IPS DF 6.9 (cell line): ENCODE results near the gene GM2A.
"Not testable (repeated sequence)": the region's sequence is repeated elsewhere in the genome, so short reads cannot be mapped to it uniquely, and the experiment has no call there.

ENCODE experiments used
- DNase-seq: peaks from one replicate; pipeline ENCODE4 v3.0.0-alpha.2; 2013; ENCODE audit warnings: low read depth, low spot score
- H3K27ac ChIP-seq: one replicate; pipeline ENCODE4 v1.5.1; 2013; ENCODE audit warnings: low read length, control low read depth
- H3K27me3 ChIP-seq: 2 replicates; pipeline ENCODE4 v1.6.1; 2013; ENCODE audit warnings: mild to moderate bottlenecking, low read length; ENCODE audit not compliant: control insufficient read depth, insufficient read depth
- H3K36me3 ChIP-seq: 2 replicates; pipeline ENCODE4 v1.6.1; 2013; ENCODE audit warnings: low read length; ENCODE audit not compliant: control insufficient read depth, insufficient read depth
- H3K4me1 ChIP-seq: 2 replicates; pipeline ENCODE4 v1.6.1; 2013; ENCODE audit warnings: low read length; ENCODE audit not compliant: control insufficient read depth, insufficient read depth
- H3K4me3 ChIP-seq: 2 replicates; pipeline ENCODE4 v1.5.1; 2013; ENCODE audit warnings: mild to moderate bottlenecking, low read length
- H3K9me3 ChIP-seq: 2 replicates; pipeline ENCODE4 v1.6.1; 2013; ENCODE audit warnings: low read length, inconsistent platforms; ENCODE audit not compliant: control insufficient read depth, insufficient read depth
- WGBS: extraction: QIAGEN DNeasy Blood & Tissue Kit; methylation state at CpG from one replicate; pipeline ENCODE4 v1.1.7; 2013; ENCODE audit warnings: mixed read lengths, missing lambda C conversion rate; ENCODE audit not compliant: insufficient read length, insufficient coverage; 5-methylcytosine and 5-hydroxymethylcytosine counted together

GM2A gene

GRCh38 chr5:151251621-151252020 lies 1.4 kb upstream of the GM2A start:
- no peak for DNase-seq
- no peaks in the 10 kb centered on the region for H3K27me3 ChIP-seq
- H3K4me3 ChIP-seq, result no peak overlapping the region
- WGBS, result no CpG with 5 or more reads among the region's 4 CpGs
- H3K36me3 ChIP-seq, result no peaks in the 10 kb centered on the region
- H3K27ac ChIP-seq, result no peak overlapping the region
- no peaks in the 10 kb centered on the region for H3K9me3 ChIP-seq
- peaks cover 2% of the 10 kb centered on the region; the same call in 1 of the 2 replicates for H3K4me1 ChIP-seq

GRCh38 chr5:151253605-151253950 lies 593 bp downstream of the GM2A start:
- Histone ChIP-seq H3K27ac (no peak overlapping the region), H3K27me3 (no peaks in the 10 kb centered on the region), H3K9me3 (no peaks in the 10 kb centered on the region), H3K4me3 (peak overlapping the region; percentile 41; the same call in 1 of the 2 replicates), H3K36me3 (no peaks in the 10 kb centered on the region), H3K4me1 (peaks cover 4% of the 10 kb centered on the region; the same call in 1 of the 2 replicates)
- no peak for DNase-seq
- no CpG with 5 or more reads among the region's 5 CpGs for WGBS

GRCh38 chr5:151254556-151254955 lies 1.6 kb downstream of the GM2A start:
- no peak for DNase-seq
- H3K27ac ChIP-seq, result no peak overlapping the region
- H3K36me3 ChIP-seq, result no peaks in the 10 kb centered on the region
- H3K4me1 ChIP-seq, result peaks cover 4% of the 10 kb centered on the region; the same call in 1 of the 2 replicates
- no peak overlapping the region for H3K4me3 ChIP-seq
- H3K9me3 ChIP-seq, result no peaks in the 10 kb centered on the region
- WGBS, result no CpG with 5 or more reads among the region's 1 CpG
- H3K27me3 ChIP-seq, result no peaks in the 10 kb centered on the region

GRCh38 chr5:151254990-151255389 lies 2.0 kb downstream of the GM2A start:
- not testable (repeated sequence) for H3K36me3 ChIP-seq, H3K27me3 ChIP-seq, H3K4me1 ChIP-seq, H3K4me3 ChIP-seq, H3K27ac ChIP-seq, DNase-seq, H3K9me3 ChIP-seq
- WGBS, result no CpG with 5 or more reads among the region's 5 CpGs

- WGBS, result no CpG with 5 or more reads among the region's 3 CpGs
- Histone ChIP-seq H3K27me3 (no peaks in the 10 kb centered on the region), H3K27ac (no peak overlapping the region), H3K9me3 (no peaks in the 10 kb centered on the region), H3K36me3 (no peaks in the 10 kb centered on the region), H3K4me1 (0 out of 2 replicates have a peak, but pooled peaks cover 2% of the 10 kb centered on the region), H3K4me3 (no peak overlapping the region)
- DNase-seq, result no peak
These were observed 2.8 kb downstream of the GM2A start for GRCh38 chr5:151255621-151256286.

- no CpG with 5 or more reads among the region's 5 CpGs for WGBS
- no peak for DNase-seq
- H3K27ac ChIP-seq, result no peak overlapping the region
- no peaks in the 10 kb centered on the region for H3K36me3 ChIP-seq
- H3K27me3 ChIP-seq, result no peaks in the 10 kb centered on the region
- no peak overlapping the region for H3K4me3 ChIP-seq
- no peaks in the 10 kb centered on the region for H3K9me3 ChIP-seq
- H3K4me1 ChIP-seq, result 0 out of 2 replicates have a peak, but pooled peaks cover 2% of the 10 kb centered on the region
These were observed 4.8 kb downstream of the GM2A start for GRCh38 chr5:151257731-151258181.

- no peak for DNase-seq
- Histone ChIP-seq H3K36me3 (no peaks in the 10 kb centered on the region), H3K4me3 (no peak overlapping the region), H3K27ac (no peak overlapping the region), H3K9me3 (no peaks in the 10 kb centered on the region), H3K27me3 (no peaks in the 10 kb centered on the region), H3K4me1 (0 out of 2 replicates have a peak, but pooled peaks cover 2% of the 10 kb centered on the region)
- WGBS, result no CpG with 5 or more reads among the region's 7 CpGs
These were observed 5.2 kb downstream of the GM2A start for GRCh38 chr5:151258201-151258611.

GRCh38 chr5:151258816-151259215 lies 5.8 kb downstream of the GM2A start:
- H3K27ac ChIP-seq, result no peak overlapping the region
- H3K9me3 ChIP-seq, result no peaks in the 10 kb centered on the region
- no peak for DNase-seq
- H3K4me1 ChIP-seq, result 0 out of 2 replicates have a peak, but pooled peaks cover 2% of the 10 kb centered on the region
- no peak overlapping the region for H3K4me3 ChIP-seq
- WGBS, result no CpG with 5 or more reads among the region's 1 CpG
- no peaks in the 10 kb centered on the region for H3K27me3 ChIP-seq
- H3K36me3 ChIP-seq, result no peaks in the 10 kb centered on the region

GRCh38 chr5:151259931-151260330 lies 6.9 kb downstream of the GM2A start:
- H3K9me3 ChIP-seq, result no peaks in the 10 kb centered on the region
- no CpG with 5 or more reads among the region's 4 CpGs for WGBS
- no peaks in the 10 kb centered on the region for H3K36me3 ChIP-seq
- H3K27ac ChIP-seq, result no peak overlapping the region
- H3K4me3 ChIP-seq, result no peak overlapping the region
- H3K27me3 ChIP-seq, result no peaks in the 10 kb centered on the region
- no peak for DNase-seq
- H3K4me1 ChIP-seq, result 0 out of 2 replicates have a peak, but pooled peaks cover 2% of the 10 kb centered on the region

GRCh38 chr5:151262532-151262931 lies 9.5 kb downstream of the GM2A start:
- WGBS, result no CpG with 5 or more reads among the region's 3 CpGs
- no peak overlapping the region for H3K4me3 ChIP-seq
- no peaks in the 10 kb centered on the region for H3K27me3 ChIP-seq
- no peaks in the 10 kb centered on the region for H3K4me1 ChIP-seq
- DNase-seq, result no peak
- no peak overlapping the region for H3K27ac ChIP-seq
- H3K36me3 ChIP-seq, result peaks cover 6% of the 10 kb centered on the region; the same call in 1 of the 2 replicates
- H3K9me3 ChIP-seq, result no peaks in the 10 kb centered on the region

GRCh38 chr5:151264113-151264512 lies 11.1 kb downstream of the GM2A start:
- Histone ChIP-seq H3K9me3 (no peaks in the 10 kb centered on the region), H3K36me3 (peaks cover 10% of the 10 kb centered on the region; the same call in 1 of the 2 replicates), H3K27ac (no peak overlapping the region), H3K4me3 (no peak overlapping the region), H3K27me3 (no peaks in the 10 kb centered on the region), H3K4me1 (no peaks in the 10 kb centered on the region)
- DNase-seq, result no peak
- WGBS, result no CpG with 5 or more reads among the region's 1 CpG
